NCI-H524 (cell line): ENCODE measurements around the gene ZSWIM3.
"Not testable (repeated sequence)": the region's sequence is repeated elsewhere in the genome, so short reads cannot be mapped to it uniquely, and the experiment has no call there.

Experiments used
- DNase-seq, 2 experiments: peaks; one replicate each; lab custom pipeline; 2025; lab: John Stamatoyannopoulos, UW

The ZSWIM3 gene

GRCh38 chr20:45857114-45857881, at the start of gene ZSWIM3, which contains the start of gene ACOT8:
TSS of gene ZSWIM3 (plus strand) at chr20:45857614. CDS start at chr20:45857826, 212 bp downstream.
TSS of gene ACOT8 (minus strand) at chr20:45857392. CDS start at chr20:45857315, 77 bp downstream.
- DNase-seq: peak; percentile 100

DNA sequence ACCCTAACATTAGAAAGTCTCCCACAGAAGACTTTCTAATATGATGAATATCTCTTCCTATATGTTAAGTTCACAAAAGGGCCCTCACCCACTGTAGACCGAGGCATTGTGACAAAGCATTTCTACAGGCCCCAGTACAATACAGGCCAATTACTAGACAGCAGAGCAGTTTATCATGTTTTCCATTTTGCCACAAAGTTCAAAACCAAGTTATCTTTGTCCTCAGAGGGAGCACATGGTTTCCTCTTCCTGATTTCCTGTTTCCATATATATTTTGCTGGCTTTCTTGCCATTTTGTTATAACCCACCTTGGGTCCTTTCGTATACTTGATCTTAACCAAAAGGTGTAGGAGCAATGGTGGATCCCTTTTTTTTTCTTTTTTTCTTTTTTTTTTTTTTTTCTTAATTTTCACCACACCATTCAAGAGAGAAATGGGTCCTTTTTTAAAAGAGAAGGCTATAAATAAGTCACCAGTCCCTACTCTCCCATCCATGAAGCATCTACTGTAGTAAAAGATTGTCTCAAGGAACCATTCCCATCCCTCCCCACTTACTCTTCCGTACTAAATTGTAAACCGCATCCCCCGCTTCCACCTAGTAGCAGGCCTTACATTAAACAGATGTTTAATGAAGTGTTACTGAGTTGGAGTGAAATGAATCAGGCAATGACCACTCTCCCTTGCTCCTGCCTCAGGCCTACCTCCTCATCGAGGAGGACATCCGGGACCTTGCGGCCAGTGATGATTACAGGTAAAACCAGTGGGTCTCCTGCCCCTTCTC, 47.0 kb upstream of the ZSWIM3 start:
- DNase-seq: no peak

- DNase-seq: peak; percentile 99 to 100
Measured at GRCh38 chr20:45812157-45813005, 45.0 kb upstream of the ZSWIM3 start, which contains the start of gene UBE2C. TSS of gene UBE2C (plus strand) at chr20:45812644. CDS start at chr20:45812696, 52 bp downstream.

- no peak for DNase-seq
Measured at GRCh38 chr20:45813006-45813340, 44.4 kb upstream of the ZSWIM3 start.

GRCh38 chr20:45813489-45813888, 43.9 kb upstream of the ZSWIM3 start:
- DNase-seq: no peak

DNA sequence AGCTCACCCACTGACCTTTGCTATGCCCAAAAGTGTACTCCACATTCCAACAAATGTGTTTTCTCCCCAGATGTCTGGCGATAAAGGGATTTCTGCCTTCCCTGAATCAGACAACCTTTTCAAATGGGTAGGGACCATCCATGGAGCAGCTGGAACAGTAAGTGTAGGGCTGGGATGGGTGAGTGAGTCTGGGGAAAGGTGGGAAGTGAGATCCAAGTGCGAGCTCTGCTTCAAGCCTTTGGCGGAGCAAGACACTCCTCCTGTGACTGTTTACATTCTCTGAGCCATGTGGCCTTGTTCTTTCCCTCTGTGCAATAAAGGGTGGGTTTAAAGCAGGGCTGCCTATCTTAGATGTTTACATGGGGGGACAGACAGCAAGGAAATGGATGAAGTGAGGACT, 43.1 kb upstream of the ZSWIM3 start:
- DNase-seq: no peak

- no peak for DNase-seq
Measured at GRCh38 chr20:45816951-45817350, 40.5 kb upstream of the ZSWIM3 start.

DNA sequence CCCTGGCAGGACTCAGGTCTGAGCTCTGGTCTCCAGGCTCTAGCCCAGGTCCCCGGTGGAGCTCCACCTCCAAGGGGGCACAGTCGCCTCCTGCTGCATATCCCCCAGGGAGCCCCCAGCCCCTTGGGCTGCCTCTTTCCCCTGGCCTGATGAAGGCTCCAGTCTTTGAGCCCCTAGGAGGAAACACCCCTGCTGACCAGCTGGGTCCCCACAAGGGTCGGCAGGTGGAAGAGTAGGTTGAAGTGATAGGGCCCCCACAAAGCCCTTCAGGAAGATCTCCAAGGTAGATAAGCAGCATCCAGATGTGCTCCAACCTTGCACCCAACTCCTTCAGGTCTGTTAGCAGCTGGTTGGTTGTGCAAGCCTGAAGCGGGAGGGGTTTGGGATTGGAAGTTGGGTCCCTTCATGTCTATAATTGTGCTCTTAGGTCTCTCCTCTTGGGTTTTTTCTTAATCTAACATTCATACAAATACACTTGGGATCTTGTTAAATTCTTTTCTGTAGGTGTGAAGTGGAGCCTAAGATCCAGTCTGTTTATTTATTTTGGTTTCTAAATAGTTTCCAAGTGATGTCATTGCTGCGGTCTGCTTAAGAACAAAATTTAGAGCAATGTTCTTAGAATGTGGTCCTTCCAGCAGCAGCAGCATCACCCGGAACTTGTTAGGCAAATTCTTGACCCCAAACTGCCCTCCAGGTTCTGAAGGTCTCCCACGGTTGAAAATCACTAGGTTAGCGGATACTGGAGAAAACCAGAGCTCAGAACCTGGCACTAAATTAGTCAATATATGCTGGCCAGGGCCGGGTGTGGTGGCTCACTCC, 39.8 kb upstream of the ZSWIM3 start:
- DNase-seq: no peak

DNA sequence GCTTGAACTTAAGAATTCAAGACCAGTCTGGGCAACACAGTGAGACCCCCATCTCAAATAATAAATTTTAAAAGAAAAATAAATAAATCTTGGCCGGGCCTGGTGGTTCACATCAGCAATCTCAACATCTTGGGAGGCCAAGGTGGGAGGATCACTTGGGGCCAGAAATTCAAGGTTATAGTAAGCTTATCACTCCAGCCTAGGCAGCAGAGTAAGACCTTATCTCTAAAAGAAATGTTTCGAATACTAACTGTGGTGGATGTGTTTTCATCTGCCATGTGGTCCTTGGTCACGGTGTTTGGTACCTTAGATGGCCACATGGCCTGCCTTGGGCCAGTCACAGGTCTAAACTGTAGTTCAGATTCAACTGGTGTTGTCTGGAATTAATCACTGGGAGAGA, 39.2 kb upstream of the ZSWIM3 start:
- no peak for DNase-seq

DNA sequence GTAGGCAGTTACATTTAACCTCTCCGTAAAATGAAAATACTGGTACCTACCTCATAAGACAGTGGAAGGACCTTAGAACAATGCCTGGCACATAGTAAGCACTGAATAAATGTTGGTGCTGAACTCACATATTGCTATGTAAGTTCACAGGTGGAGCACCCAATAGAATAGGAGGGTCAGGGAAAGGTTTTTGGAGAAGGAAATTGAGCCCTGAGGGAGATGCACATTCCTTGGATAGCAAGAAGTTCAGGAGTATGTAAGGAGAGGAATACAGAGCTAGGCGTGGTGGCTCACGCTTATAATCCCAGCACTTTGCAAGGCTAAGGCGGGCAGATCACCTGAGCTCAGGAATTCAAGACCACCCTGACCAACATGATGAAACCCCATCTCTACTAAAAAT, 37.9 kb upstream of the ZSWIM3 start:
- no peak for DNase-seq

GRCh38 chr20:45821947-45822346, 35.5 kb upstream of the ZSWIM3 start:
- DNase-seq: peak in 1 of 2 experiments; percentile 17

- peak; percentile 23 to 72 for DNase-seq
Measured at GRCh38 chr20:45822857-45823256, 34.6 kb upstream of the ZSWIM3 start.

GRCh38 chr20:45823949-45824835, 33.2 kb upstream of the ZSWIM3 start:
- peak; percentile 47 to 72 for DNase-seq

- peak; percentile 97 to 99 for DNase-seq
Measured at GRCh38 chr20:45826381-45827019, 30.9 kb upstream of the ZSWIM3 start.

GRCh38 chr20:45827030-45827652, 30.3 kb upstream of the ZSWIM3 start, which contains the start of gene TNNC2:
TSS of gene TNNC2 (minus strand) at chr20:45827312. CDS start at chr20:45827248, 64 bp downstream.
- peak; percentile 8 to 64 for DNase-seq

- no peak for DNase-seq
Measured at GRCh38 chr20:45827712-45828111, 29.7 kb upstream of the ZSWIM3 start.

GRCh38 chr20:45828589-45828988, 28.8 kb upstream of the ZSWIM3 start:
- DNase-seq: peak; percentile 14 to 57

DNA sequence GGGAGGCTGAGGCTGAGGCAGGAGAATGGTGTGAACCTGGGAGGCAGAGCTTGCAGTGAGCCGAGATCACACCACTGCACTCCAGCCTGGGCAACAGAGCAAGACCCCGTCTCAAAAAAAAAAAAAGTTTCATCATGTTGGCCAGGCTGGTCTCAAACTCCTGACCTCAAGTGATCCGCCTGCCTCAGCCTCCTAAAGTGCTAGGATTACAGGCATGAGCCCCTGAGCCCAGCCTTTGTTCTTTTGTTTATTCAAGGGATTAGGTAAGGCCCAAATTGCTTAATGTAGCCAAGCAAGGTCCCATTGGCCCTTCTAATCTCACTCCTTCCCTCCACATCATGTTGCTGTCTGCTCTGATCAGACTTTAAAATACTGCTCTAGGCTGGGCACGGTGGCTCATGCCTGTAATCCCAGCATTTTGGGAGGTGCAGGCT, 27.7 kb upstream of the ZSWIM3 start:
- DNase-seq: not testable (repeated sequence)

DNA sequence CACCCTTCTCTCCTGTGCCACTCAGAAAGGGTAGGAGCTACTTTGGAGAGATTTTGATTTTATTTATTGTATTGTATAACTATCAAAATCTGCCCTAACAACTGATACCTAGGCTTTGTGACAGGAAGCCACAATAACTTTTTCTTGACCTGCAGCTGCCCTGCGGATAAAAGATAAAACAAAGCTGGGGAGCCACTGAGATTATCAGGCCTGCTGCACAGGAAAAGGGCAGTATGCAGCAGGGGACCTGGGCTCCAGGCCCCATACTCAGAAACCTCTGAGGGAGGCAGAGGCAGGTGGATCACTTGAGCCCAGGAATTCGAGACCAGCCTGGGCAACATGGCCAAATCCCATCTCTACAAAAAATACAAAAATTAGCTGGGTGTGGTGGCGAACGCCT, 24.8 kb upstream of the ZSWIM3 start:
- no peak for DNase-seq
